GM12891 (cell line): ENCODE measurements around the gene PDE1A.

Source experiments
- POLR2A ChIP-seq: IDR thresholded peaks from 2 replicates; pipeline ENCODE4 v1.6.1; 2011; ENCODE audit warnings: low read depth, low read length, control low read depth
- POLR2AphosphoS5 ChIP-seq: IDR thresholded peaks from 2 replicates; pipeline ENCODE4 v1.6.1; 2011; ENCODE audit warnings: low read depth, low read length, control low read depth
- SPI1 ChIP-seq: IDR thresholded peaks from 2 replicates; pipeline ENCODE4 v1.6.1; 2011; ENCODE audit warnings: low read depth, low read length, control low read depth
- TAF1 ChIP-seq: IDR thresholded peaks from 2 replicates; pipeline ENCODE4 v1.6.1; 2011; ENCODE audit warnings: low read depth, low read length, control low read depth

- TF ChIP-seq SPI1 (no peak), POLR2AphosphoS5 (no peak), POLR2A (no peak), TAF1 (no peak)
Observed at GRCh38 chr2:182247831-182248230, 179.0 kb downstream of the PDE1A start.
